GM12892 (cell line): ENCODE results near the gene PREX1.

Experiments
- POLR2A ChIP-seq: IDR thresholded peaks from 2 replicates; pipeline ENCODE4 v1.6.1; 2011; ENCODE audit warnings: low read depth, low read length, control low read depth
- POLR2AphosphoS5 ChIP-seq: IDR thresholded peaks from 2 replicates; pipeline ENCODE4 v1.6.1; 2011; ENCODE audit warnings: low read depth, low read length, control low read depth
- TAF1 ChIP-seq: IDR thresholded peaks from 2 replicates; pipeline ENCODE4 v1.6.1; 2011; ENCODE audit warnings: low read depth, mild to moderate bottlenecking, control low read depth, low read length, borderline replicate concordance

GRCh38 chr20:48805716-48806115, 22.1 kb downstream of the PREX1 start:
- TF ChIP-seq POLR2A: no peak
- no peak for TF ChIP-seq TAF1
- TF ChIP-seq POLR2AphosphoS5: no peak
